GM12801 (cell line): ENCODE results near the gene SLC35E2B.

Experiments used
- CTCF ChIP-seq: IDR thresholded peaks from one replicate; pipeline ENCODE4 v1.5.1; 2011; ENCODE audit warnings: control low read depth; ENCODE audit not compliant: insufficient read length; ENCODE audit errors: extremely low read depth

SLC35E2B gene

GRCh38 chr1:1684031-1684681 is 8.4 kb downstream of the SLC35E2B start:
- TF ChIP-seq CTCF: no peak

GRCh38 chr1:1683104-1683905 is 9.3 kb downstream of the SLC35E2B start:
- TF ChIP-seq CTCF: no peak

GRCh38 chr1:1680912-1681273 is 11.7 kb downstream of the SLC35E2B start:
- TF ChIP-seq CTCF: no peak

- TF ChIP-seq CTCF: no peak
These were observed 12.3 kb downstream of the SLC35E2B start for GRCh38 chr1:1680031-1680911.

- no peak for TF ChIP-seq CTCF
These were observed 13.8 kb downstream of the SLC35E2B start for GRCh38 chr1:1678581-1679380.

GRCh38 chr1:1677718-1678580 is 14.6 kb downstream of the SLC35E2B start:
- no peak for TF ChIP-seq CTCF
